Measurements from ENCODE around the gene GPC5. TPM values are rescaled to one million over a fixed set of nuclear protein-coding genes. Genes with fewer than 3 reads are reported as not detected.

Gene GPC5
- total and polyA plus RNA-seq, 9 of the 15 experiments (the other 6 are each of a cell fraction or from before 2014, with no cell fraction given) = 0.18 to 0.27 TPM; not detected in 7

- TF ChIP-seq CUX1 (CRISPR knock-in tag; IDR thresholded peaks at IDR 0.05) = no peak
Measured at GRCh38 chr13:92727118-92727517, 1328.7 kb downstream of the GPC5 start (continued).

- no peak for FAIRE-seq
- in situ Hi-C loops (cut with MboI) = loop anchor here (25.0 kb wide), 1 partner anchor 678 kb away; no protein-coding TSS in a partner anchor
- H3K9ac ChIP-seq (ENCODE audit: insufficient read depth in 1 of 2, low read depth in 2 of 2, low read length in 2 of 2) = no peak overlapping the region
- no peaks in the 10 kb centered on the region for H3K36me3 ChIP-seq (ENCODE audit: control insufficient read depth, insufficient read depth, low read length)
- intact Hi-C loops (cut with micrococcal nuclease) = no loop called here
- WGBS (ENCODE audit: insufficient coverage, low coverage, missing lambda C conversion rate) = 0% methylated on average over 1 of the region's 1 CpG
- H3K79me2 ChIP-seq (ENCODE audit: control insufficient read depth, insufficient read depth, low read length) = no peaks in the 10 kb centered on the region
- no peak for ATAC-seq
- ChIA-PET CTCF (ENCODE audit: low intra/inter-chr PET ratio) (no interaction called here), POLR2A (no interaction called here)
- no peaks in the 10 kb centered on the region for H3K9me3 ChIP-seq (replicated peaks; ENCODE audit: control insufficient read depth, insufficient read depth, low read depth, low read length)
- BruUV-seq (replicated peaks) = no TSS peak
- DNase-seq (ENCODE audit: extremely low read depth in 1 of 4, low spot score in 3 of 4) = no peak
- no peaks in the 10 kb centered on the region for H3K9me1 ChIP-seq (ENCODE audit: control insufficient read depth, insufficient read depth, low read length)
- H3K4me1 ChIP-seq (replicated peaks in 1 of 2; ENCODE audit: control insufficient read depth in 2 of 2, insufficient read depth in 2 of 2, low read length in 2 of 2) = no peaks in the 10 kb centered on the region
- no peak overlapping the region for H3K27ac ChIP-seq (ENCODE audit: extremely low read depth, low read depth, low read length)
- H3K4me2 ChIP-seq (ENCODE audit: insufficient read depth, low read length) = no peak overlapping the region
- H2AFZ ChIP-seq (ENCODE audit: low read depth, low read length) = no peak overlapping the region
- H4K20me1 ChIP-seq (replicated peaks; ENCODE audit: control insufficient read depth, insufficient read depth, low read length) = no peaks in the 10 kb centered on the region
- H3K4me3 ChIP-seq = no peak overlapping the region
- no peaks in the 10 kb centered on the region for H3K27me3 ChIP-seq (ENCODE audit: control insufficient read depth in 2 of 2, insufficient read depth in 2 of 2, low read length in 2 of 2)
- TF ChIP-seq SUPT5H (IDR thresholded peaks at IDR 0.05) = no peak
- TF ChIP-seq HDAC3 (IDR thresholded peaks at IDR 0.05; ENCODE audit: borderline replicate concordance, partially characterized antibody) = no peak
- TF ChIP-seq ZHX1 (conservative IDR thresholded peaks at IDR 0.05; ENCODE audit: low read length) = no peak
- no peak for TF ChIP-seq ZNF778 (CRISPR knock-in tag; IDR thresholded peaks at IDR 0.05)
- no peak for TF ChIP-seq CBX8 (IDR thresholded peaks at IDR 0.05; ENCODE audit: borderline replicate concordance, extremely low read depth, low read depth, low read length, poor library complexity, severe bottlenecking)
- TF ChIP-seq GATAD2B (IDR thresholded peaks at IDR 0.05; ENCODE audit: borderline replicate concordance) = no peak
- TF ChIP-seq FOXM1 (IDR thresholded peaks at IDR 0.05; ENCODE audit: low read depth) = no peak
- TF ChIP-seq FOXM1 (CRISPR knock-in tag; IDR thresholded peaks at IDR 0.05; ENCODE audit: low read depth) = no peak
- TF ChIP-seq GTF3C2 (IDR thresholded peaks at IDR 0.05; ENCODE audit: borderline replicate concordance, extremely low read depth, insufficient read length) = no peak
Measured at GRCh38 chr13:92734068-92734467, 1335.6 kb downstream of the GPC5 start.
